DND-41 (cell line): Measurements from ENCODE around the gene GPX1.
A peak's percentile ranks its signal among the peaks of the same experiment; 100 is the strongest.

Experiments used
- ATAC-seq: fragments of 200-7000 bp; cut with Tn5 transposase; 3 replicates; pipeline ENCODE4 v1.9.1; 2021; ENCODE audit warnings: low read depth; ENCODE audit not compliant: insufficient read depth
- DNase-seq: peaks from one replicate; pipeline ENCODE4 v3.0.0-alpha.2; 2020
- H2AFZ ChIP-seq: 2 replicates; pipeline ENCODE4 v1.6.0; 2012; ENCODE audit warnings: low read depth, low read length
- H3K27ac ChIP-seq: 2 replicates; pipeline ENCODE4 v1.5.1; 2012; ENCODE audit warnings: low read length, inconsistent platforms
- H3K27me3 ChIP-seq: fragments of 200-600 bp; sonication (generic); 2 replicates; pipeline ENCODE4 v1.6.0; 2012; ENCODE audit warnings: low read length, mild to moderate bottlenecking, inconsistent platforms; ENCODE audit not compliant: insufficient read depth, poor library complexity
- H3K36me3 ChIP-seq: 2 replicates; pipeline ENCODE4 v1.5.1; 2012; ENCODE audit warnings: low read length, inconsistent platforms; ENCODE audit not compliant: insufficient read depth
- H3K4me1 ChIP-seq: 2 replicates; pipeline ENCODE4 v1.5.1; 2012; ENCODE audit warnings: mild to moderate bottlenecking, low read length; ENCODE audit not compliant: insufficient read depth
- H3K4me2 ChIP-seq: 2 replicates; pipeline ENCODE4 v1.6.0; 2012; ENCODE audit warnings: mild to moderate bottlenecking, moderate library complexity, low read length, inconsistent platforms; ENCODE audit not compliant: insufficient read depth
- H3K4me3 ChIP-seq, 2 experiments: fragments of 200-600 bp in 1 of 2; shearing (Covaris generic) in 1 of 2; 2 replicates each; pipeline ENCODE4 v1.5.1; 2012 to 2016; ENCODE audit warnings: inconsistent platforms in 2 of 2, low read length in 2 of 2, mild to moderate bottlenecking in 2 of 2, low read depth in 1 of 2, moderate library complexity in 1 of 2
- H3K79me2 ChIP-seq: 2 replicates; pipeline ENCODE4 v1.6.0; 2012; ENCODE audit warnings: low read length, inconsistent platforms; ENCODE audit not compliant: insufficient read depth
- H3K9ac ChIP-seq: 2 replicates; pipeline ENCODE4 v1.6.0; 2012; ENCODE audit warnings: low read depth, mild to moderate bottlenecking, inconsistent platforms, low read length, moderate library complexity
- H3K9me3 ChIP-seq: 2 replicates; pipeline ENCODE4 v1.5.1; 2012; ENCODE audit warnings: low read length, moderate library complexity, mild to moderate bottlenecking, inconsistent platforms; ENCODE audit not compliant: insufficient read depth, severe bottlenecking
- H4K20me1 ChIP-seq: 2 replicates; pipeline ENCODE4 v1.6.0; 2012; ENCODE audit warnings: low read length; ENCODE audit not compliant: insufficient read depth
- CTCF ChIP-seq: IDR thresholded peaks from 2 replicates; pipeline ENCODE4 v1.5.1; 2012; ENCODE audit warnings: borderline replicate concordance, low read length, moderate library complexity, mild to moderate bottlenecking; ENCODE audit not compliant: poor library complexity, severe bottlenecking; ENCODE audit errors: extremely low read depth
- EZH2 ChIP-seq: IDR thresholded peaks from 3 replicates; pipeline ENCODE4 v1.6.1; 2012; ENCODE audit warnings: borderline replicate concordance, low read depth, mild to moderate bottlenecking, moderate library complexity, low read length, inconsistent platforms; ENCODE audit not compliant: severe bottlenecking

The GPX1 gene

DNA sequence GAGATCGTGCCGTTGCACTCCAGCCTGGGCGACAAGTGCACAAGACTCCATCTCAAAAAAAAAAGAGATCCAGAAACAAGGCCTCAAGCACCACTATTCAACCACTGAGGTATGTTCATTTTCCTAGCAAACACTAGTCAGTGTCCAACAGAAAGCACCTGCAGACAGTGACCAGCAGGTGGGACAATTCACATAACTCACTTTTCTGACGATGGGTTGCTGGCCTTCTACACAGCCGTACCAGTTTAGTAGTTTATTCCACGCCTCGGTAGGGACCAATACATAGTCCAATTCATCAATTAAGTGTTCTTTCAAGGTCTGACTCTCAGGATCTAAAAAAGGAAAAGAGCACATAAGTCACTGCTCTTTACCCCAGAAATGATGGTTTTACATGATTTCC lies 30.7 kb downstream of the GPX1 start:
- no peaks in the 10 kb centered on the region for H3K27me3 ChIP-seq
- no peak overlapping the region for H2AFZ ChIP-seq
- no peaks in the 10 kb centered on the region for H3K9me3 ChIP-seq
- H3K27ac ChIP-seq = no peak overlapping the region
- no peaks in the 10 kb centered on the region for H3K4me1 ChIP-seq
- no peak overlapping the region for H3K9ac ChIP-seq
- H3K4me3 ChIP-seq = no peak overlapping the region
- peak; percentile 32 for TF ChIP-seq CTCF
- no peak for TF ChIP-seq EZH2
- H3K79me2 ChIP-seq = peaks cover 25% of the 10 kb centered on the region
- peaks cover 86% of the 10 kb centered on the region for H3K36me3 ChIP-seq
- no peak for DNase-seq
- no peak for ATAC-seq
- H3K4me2 ChIP-seq = no peak overlapping the region
- H4K20me1 ChIP-seq = peaks cover 4% of the 10 kb centered on the region; the same call in 1 of the 2 replicates

GRCh38 chr3:49324768-49325167 lies 33.4 kb downstream of the GPX1 start:
- peaks cover 4% of the 10 kb centered on the region; the same call in 1 of the 2 replicates for H4K20me1 ChIP-seq
- peaks cover 20% of the 10 kb centered on the region for H3K79me2 ChIP-seq
- no peaks in the 10 kb centered on the region for H3K9me3 ChIP-seq
- no peaks in the 10 kb centered on the region for H3K27me3 ChIP-seq
- TF ChIP-seq CTCF (no peak), EZH2 (no peak)
- no peak overlapping the region for H3K4me3 ChIP-seq
- no peak overlapping the region for H3K9ac ChIP-seq
- no peak overlapping the region for H3K27ac ChIP-seq
- ATAC-seq (no peak), DNase-seq (no peak)
- peaks cover 89% of the 10 kb centered on the region for H3K36me3 ChIP-seq
- H3K4me1 ChIP-seq = no peaks in the 10 kb centered on the region
- no peak overlapping the region for H3K4me2 ChIP-seq
- H2AFZ ChIP-seq = no peak overlapping the region

GRCh38 chr3:49316696-49317457 lies 41.3 kb downstream of the GPX1 start:
- no peaks in the 10 kb centered on the region for H3K4me1 ChIP-seq
- H4K20me1 ChIP-seq = no peaks in the 10 kb centered on the region
- no peak for TF ChIP-seq EZH2
- TF ChIP-seq CTCF = no peak
- no peaks in the 10 kb centered on the region for H3K27me3 ChIP-seq
- no peak overlapping the region for H3K27ac ChIP-seq
- H3K4me3 ChIP-seq = no peak overlapping the region
- H2AFZ ChIP-seq = no peak overlapping the region
- H3K9me3 ChIP-seq = no peaks in the 10 kb centered on the region
- H3K36me3 ChIP-seq = peaks cover 77% of the 10 kb centered on the region
- no peak for ATAC-seq
- H3K9ac ChIP-seq = no peak overlapping the region
- no peak overlapping the region for H3K4me2 ChIP-seq
- H3K79me2 ChIP-seq = peaks cover under 1% of the 10 kb centered on the region; the same call in 1 of the 2 replicates
- no peak for DNase-seq
